ENCODE results near the gene SIX3.

The SIX3 gene

GRCh38 chr2:44942304-44943030, 965 bp downstream of the SIX3 start:
- in situ Hi-C loops (cut with HindIII; ENCODE audit: low sequenced_read_pairs) = no loop called here

- in situ Hi-C loops (cut with HindIII; ENCODE audit: low sequenced_read_pairs) = no loop called here
Measured at GRCh38 chr2:44943031-44943692, 1.7 kb downstream of the SIX3 start.

- in situ Hi-C loops (cut with HindIII; ENCODE audit: low sequenced_read_pairs) = no loop called here
Measured at GRCh38 chr2:44943693-44944101, 2.2 kb downstream of the SIX3 start.

- in situ Hi-C loops (cut with HindIII; ENCODE audit: low sequenced_read_pairs) = no loop called here
Measured at GRCh38 chr2:44944102-44944951, 2.8 kb downstream of the SIX3 start.

DNA sequence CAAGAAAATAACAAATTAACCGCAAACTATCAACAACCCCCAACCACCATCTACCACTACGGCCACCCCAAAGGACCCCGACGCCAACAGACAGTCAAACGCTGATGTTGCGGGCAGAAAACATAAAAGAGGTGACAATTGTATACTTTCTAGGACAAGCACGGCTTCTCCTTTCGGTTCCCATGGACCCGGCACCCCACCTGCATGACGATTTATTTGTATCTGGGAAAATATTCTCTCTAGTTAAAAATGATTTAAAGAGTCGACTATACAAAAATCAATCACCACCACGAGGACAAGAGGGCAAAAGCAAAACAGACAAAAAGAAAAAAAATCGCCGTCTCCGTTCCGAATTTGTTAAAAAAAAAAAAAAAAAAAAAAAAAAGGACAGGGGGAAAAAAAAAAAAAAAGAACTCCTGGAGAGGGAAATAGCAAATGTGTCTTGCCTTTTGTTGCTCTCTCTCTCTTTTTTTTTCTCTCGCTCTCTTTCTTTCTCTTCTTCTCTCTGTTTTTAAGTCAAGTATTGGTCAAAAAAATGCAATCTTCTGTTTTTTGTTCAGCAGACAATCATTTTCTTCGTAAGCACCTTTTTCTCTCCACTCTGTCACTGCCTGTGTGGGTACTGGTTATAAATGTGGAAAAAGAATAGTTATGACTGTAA, 3.6 kb downstream of the SIX3 start:
- in situ Hi-C loops (cut with HindIII; ENCODE audit: low sequenced_read_pairs) = no loop called here

- in situ Hi-C loops (cut with HindIII; ENCODE audit: low sequenced_read_pairs) = no loop called here
Measured at GRCh38 chr2:44945676-44946371, 4.3 kb downstream of the SIX3 start.

DNA sequence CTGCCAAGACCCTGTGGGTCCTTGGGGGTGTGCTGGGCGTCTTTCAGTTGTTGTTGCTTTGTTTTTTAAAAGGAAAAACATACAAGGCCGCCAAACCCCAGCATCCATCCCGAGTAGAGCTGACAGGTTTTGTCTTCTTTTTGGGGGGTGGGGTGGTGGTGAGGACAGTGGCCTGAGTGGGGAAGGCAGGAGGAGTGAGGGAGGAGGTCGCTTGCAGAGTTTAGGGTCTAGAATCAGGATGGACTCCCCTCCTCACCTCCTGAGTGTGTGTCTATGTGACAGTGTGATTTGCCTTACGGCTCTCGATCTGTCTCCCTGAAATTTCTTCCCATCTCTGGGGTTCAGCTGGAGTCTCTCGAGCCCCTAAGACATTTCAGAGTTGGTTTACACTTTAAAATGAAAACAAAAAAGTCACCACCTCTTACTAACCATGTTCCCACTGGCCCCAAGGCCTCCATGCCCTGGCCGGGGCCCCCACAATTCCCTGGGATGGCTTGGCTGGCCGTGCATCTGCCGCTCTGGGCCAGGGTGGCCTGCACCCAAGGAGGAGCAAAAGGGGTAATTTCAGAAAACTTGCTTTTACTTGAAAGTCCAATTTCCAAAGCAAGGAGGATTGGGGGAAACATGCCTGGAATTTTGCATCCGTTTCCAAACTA, 5.0 kb downstream of the SIX3 start:
- in situ Hi-C loops (cut with HindIII; ENCODE audit: low sequenced_read_pairs) = no loop called here

DNA sequence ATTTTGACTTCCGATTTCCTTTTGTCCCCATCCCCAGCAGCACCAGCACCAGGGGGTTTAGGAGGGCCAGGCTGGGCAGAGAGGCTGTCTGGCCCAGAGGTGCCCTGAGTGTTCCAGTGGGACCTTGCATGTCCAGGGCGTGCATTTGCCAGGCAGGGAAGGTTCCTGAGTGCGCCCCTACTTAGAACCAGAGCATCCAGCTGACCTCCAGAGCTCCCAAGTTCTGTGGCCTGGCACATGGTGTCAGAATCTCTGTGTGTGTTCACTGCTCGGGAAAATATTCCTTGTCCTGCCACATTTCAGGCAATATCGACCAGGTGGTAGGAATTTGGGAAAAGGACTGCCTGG, 5.5 kb downstream of the SIX3 start:
- in situ Hi-C loops (cut with HindIII; ENCODE audit: low sequenced_read_pairs) = no loop called here

DNA sequence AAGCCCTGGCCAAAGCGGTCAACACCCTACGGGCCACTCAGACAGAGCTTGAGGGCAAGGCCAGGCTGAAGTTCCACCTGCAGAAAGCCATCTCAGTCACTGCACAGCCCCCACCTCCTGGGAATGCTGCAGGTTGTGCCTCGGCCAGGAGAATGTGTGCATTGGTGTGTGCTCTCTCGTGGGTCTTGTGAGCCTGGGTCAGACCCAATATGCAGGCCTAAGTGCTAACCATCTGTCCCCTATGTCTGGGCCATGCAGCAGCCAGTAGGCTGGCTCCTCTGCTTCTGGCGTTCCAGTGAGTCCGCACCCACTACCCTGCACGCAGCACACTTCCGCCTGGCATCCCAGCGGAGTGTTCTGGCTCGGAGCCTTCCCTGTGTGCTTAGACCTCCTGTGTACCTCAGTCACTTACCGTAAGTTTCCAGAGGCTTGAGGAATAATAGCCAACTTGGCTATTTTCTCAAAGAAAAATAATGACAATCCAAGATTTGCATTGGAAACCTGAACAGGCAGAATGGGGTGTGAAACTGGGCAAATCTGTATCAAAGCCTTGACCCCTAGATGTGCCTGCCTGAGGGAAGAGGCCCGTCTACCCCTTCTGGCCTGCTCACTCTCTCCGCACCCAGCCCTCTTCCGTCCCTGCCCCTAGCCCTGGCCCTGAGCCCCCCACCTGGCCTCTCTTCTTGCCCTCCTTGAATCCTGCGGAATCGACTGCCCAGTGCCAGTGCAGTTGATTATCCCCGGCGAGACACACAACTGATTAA, 7.2 kb downstream of the SIX3 start:
- in situ Hi-C loops (cut with HindIII; ENCODE audit: low sequenced_read_pairs) = no loop called here

DNA sequence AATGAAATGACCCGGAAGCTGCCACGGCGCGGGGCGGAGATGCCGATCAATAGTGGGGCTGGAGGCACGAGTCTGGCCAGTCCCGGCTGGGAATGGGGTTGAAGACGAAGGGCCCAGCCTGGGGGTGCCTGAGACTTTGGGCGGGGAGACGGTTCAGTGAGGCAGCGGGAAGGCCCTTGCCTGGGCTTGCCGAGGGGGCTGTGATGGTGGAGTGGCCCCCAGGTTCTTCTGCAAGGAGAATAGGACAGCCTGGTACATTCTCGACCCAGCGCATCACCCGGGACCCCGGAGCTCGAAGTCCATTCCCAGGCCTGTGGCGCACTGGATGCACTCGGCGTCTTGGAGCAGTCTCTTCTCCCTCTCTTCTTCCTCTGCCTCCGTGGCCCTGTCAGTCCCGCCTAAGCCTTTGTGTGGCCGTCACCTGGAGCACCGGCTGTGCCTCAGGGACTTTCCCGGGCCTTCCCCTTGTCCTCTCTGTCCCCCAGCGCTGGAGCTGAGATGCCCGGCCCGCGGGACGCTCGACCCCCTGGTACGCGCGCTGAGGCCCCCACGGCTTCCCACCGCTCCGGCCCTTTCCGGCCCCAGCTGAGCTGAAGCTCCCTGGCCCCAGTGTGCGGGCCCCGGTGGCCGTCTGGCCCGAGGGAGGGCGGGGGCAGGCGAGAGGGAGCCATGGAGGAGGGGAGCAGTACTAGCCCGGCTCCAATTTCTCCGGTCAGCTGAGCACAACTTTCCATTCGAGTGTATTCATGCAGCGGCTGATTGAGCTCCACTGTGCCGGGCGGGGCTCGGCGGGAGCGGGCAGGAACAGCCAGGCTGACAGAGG, 8.0 kb downstream of the SIX3 start:
- in situ Hi-C loops (cut with HindIII; ENCODE audit: low sequenced_read_pairs) = loop anchor here (10.0 kb wide), 1 partner anchor 495 kb away; no protein-coding TSS in a partner anchor

DNA sequence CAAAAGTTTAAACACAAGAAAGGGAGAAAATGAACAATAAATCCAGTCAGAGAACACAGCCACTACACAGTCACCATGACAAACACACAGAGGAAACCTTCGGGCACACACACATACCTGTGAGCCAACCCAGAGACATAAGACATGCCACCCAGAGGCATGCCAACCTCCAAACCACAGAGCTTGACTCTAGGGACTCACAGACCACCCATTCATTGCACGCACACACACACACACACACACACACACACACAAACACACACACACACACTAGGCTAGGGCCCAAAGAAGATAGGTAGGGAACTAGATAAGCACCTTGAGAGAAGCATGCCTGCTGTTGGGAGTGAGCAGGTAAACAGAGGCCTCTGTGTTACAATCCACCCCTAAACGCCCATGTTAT, 9.1 kb downstream of the SIX3 start:
- in situ Hi-C loops (cut with HindIII; ENCODE audit: low sequenced_read_pairs) = loop anchor here (10.0 kb wide), 1 partner anchor 496 kb away; no protein-coding TSS in a partner anchor

- in situ Hi-C loops (cut with HindIII; ENCODE audit: low sequenced_read_pairs) = loop anchor here (10.0 kb wide), 1 partner anchor 496 kb away; no protein-coding TSS in a partner anchor
Measured at GRCh38 chr2:44951124-44951523, 9.6 kb downstream of the SIX3 start.

DNA sequence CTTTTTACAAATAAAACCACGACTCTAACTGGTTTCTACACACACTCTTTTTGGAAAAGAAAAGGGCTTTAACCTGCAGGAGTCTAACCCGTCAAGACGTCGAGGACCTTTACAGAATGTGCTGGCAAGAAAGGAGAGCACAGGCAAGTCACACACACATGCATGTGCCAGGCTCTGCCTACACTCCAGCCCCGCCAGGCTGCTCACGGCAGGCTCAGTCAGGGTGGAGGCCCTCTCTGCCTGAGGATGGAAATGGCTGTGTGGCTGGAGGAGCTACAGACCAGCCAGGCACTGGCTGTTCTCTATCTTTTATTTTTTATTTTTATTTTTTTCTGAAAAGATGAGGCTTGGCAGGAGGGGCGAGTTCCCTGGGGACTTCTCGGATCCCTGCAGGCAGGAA, 10.2 kb downstream of the SIX3 start:
- in situ Hi-C loops (cut with HindIII; ENCODE audit: low sequenced_read_pairs) = loop anchor here (10.0 kb wide), 1 partner anchor 497 kb away; no protein-coding TSS in a partner anchor

- in situ Hi-C loops (cut with HindIII; ENCODE audit: low sequenced_read_pairs) = loop anchor here (10.0 kb wide), 1 partner anchor 497 kb away; no protein-coding TSS in a partner anchor
Measured at GRCh38 chr2:44952143-44952805, 10.8 kb downstream of the SIX3 start.

DNA sequence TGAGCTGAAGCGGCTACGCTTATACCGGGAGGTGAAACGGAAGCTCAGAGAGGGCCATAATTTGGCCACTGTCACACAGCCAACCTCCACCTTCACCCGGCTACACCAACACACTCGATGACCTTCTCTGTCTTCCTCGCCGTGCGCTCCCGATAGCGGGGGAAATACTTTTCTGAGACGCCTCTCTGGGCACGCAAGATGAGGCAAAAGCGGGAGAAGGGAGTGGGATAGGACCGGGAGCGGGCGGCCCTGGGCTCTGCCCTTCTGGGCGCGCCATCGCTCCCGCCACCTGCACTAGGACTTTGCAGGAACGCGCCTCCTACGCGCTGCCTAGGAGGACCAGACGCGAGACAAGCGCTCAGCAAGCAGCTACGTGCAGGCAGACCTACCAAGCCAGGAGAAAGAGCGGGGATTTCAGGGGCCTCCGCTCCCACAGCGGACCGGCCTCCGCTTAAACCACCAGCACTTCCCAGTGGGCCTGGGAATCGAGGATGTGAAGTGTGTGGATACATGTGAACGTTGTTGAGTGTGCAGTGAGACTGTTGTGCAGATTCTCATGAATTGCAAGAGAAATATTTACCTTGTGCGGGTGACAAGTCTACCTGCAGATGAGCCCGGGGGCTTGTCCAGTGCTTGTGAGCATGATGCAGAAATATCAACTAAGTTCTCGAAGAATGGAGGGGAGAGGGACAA, 11.4 kb downstream of the SIX3 start:
- in situ Hi-C loops (cut with HindIII; ENCODE audit: low sequenced_read_pairs) = loop anchor here (10.0 kb wide), 1 partner anchor 498 kb away; no protein-coding TSS in a partner anchor

- in situ Hi-C loops (cut with HindIII; ENCODE audit: low sequenced_read_pairs) = loop anchor here (10.0 kb wide), 1 partner anchor 499 kb away; no protein-coding TSS in a partner anchor
Measured at GRCh38 chr2:44953499-44953883, 12.0 kb downstream of the SIX3 start.

- in situ Hi-C loops (cut with HindIII; ENCODE audit: low sequenced_read_pairs) = loop anchor here (10.0 kb wide), 1 partner anchor 500 kb away; no protein-coding TSS in a partner anchor
Measured at GRCh38 chr2:44954447-44954888, 13.0 kb downstream of the SIX3 start.

All from DLD1 (cell line).